ENCODE measurements around the gene BARX2. TPM values are rescaled to one million over a fixed set of nuclear protein-coding genes. Genes with fewer than 3 reads are reported as not detected.
A peak's percentile ranks its signal among the peaks of the same experiment; 100 is the strongest.

BARX2 gene
- total RNA-seq, 1 experiment from 2014 or later, result 0.12 TPM

DNA sequence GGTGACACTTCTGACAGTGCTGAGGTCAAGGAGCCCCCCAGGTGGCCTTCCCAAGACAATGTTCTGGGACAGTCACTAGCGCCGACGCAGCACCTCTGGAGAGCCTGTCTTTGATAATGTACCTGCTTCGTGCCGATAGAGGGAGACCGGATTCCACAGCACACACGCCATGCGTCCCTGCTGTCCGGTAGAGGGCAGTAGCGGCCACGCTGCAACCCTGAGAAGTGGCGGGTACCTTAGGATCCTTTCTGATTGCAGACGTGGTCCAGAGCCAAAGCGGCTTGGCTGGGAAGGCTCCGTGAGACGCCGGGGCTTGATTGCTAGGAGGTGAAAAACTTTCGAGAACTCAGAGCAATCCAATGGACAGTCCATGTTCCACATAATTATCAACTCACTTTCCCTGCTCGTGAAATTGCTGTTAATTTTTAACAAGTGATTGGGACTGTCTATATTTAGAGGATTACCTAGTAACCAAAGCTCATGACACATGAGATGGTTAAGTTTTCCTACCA lies 11.4 kb upstream of the BARX2 start:
- H3K4me2 ChIP-seq (ENCODE audit: low read length), result peak overlapping the region; percentile 53
- H3K4me1 ChIP-seq (ENCODE audit: control insufficient read depth in 1 of 2, insufficient read depth in 2 of 2, low read length in 2 of 2), result peaks cover 0 to 20% of the 10 kb centered on the region in 2 experiments; a peak in 2 of 4 replicates
- ChIA-PET POLR2A (no interaction called here), RAD21 (ENCODE audit: low non-redundant PET in 1 of 2, low total read pairs in 2 of 2, uncharacterized antibody in 2 of 2, unreplicated experiment in 2 of 2) (interaction anchor here in 1 of 2 experiments (0.6 kb wide), 1 partner anchor 114 kb away, joined by 3 read pairs; no protein-coding TSS in a partner anchor), CTCF (interaction anchor here (0.6 to 1.6 kb wide), 8 partner anchors 8 to 479 kb away, joined by 3 to 7 read pairs (median 3); partner anchors contain the start of gene BARX2)
- 0 out of 4 replicates have a peak, but pooled peaks cover 0 to 6% of the 10 kb centered on the region in 2 experiments for H3K9me3 ChIP-seq (ENCODE audit: control insufficient read depth in 1 of 2, insufficient read depth in 1 of 2, low read depth in 1 of 2, low read length in 2 of 2)
- peak overlapping the region; percentile 88 for H2AFZ ChIP-seq (ENCODE audit: low read depth, low read length, poor library complexity, severe bottlenecking)
- DNase-seq (ENCODE audit: low read depth, low spot score) (peak; percentile 85), ATAC-seq (peak; percentile 99)
- H4K20me1 ChIP-seq (ENCODE audit: insufficient read depth), result no peaks in the 10 kb centered on the region
- H3K9ac ChIP-seq (ENCODE audit: low read length), result no peak overlapping the region
- H3K27ac ChIP-seq (ENCODE audit: low read depth, low read length), result no peak overlapping the region
- H3K79me2 ChIP-seq (ENCODE audit: insufficient read depth, low read length), result no peaks in the 10 kb centered on the region
- no peak overlapping the region for H3K4me3 ChIP-seq (replicated peaks in 1 of 2; ENCODE audit: low read depth in 1 of 2, low read length in 2 of 2)
- intact Hi-C loops (cut with micrococcal nuclease), result loop anchor here (1.0 to 5.0 kb wide), 3 partner anchors 247 to 386 kb away; no protein-coding TSS in a partner anchor
- BruUV-seq (replicated peaks), result no TSS peak
- H3K36me3 ChIP-seq (ENCODE audit: control insufficient read depth in 1 of 2, insufficient read depth in 2 of 2, low read length in 2 of 2), result no peaks in the 10 kb centered on the region
- H3K27me3 ChIP-seq (ENCODE audit: insufficient read depth, low read length), result peaks cover 32% of the 10 kb centered on the region
- H3K9me2 ChIP-seq (ENCODE audit: insufficient read depth), result no peaks in the 10 kb centered on the region
- TF ChIP-seq MAX (IDR thresholded peaks at IDR 0.05) (peak; percentile 83), YY1 (IDR thresholded peaks at IDR 0.05; ENCODE audit: extremely low read depth, insufficient replicate concordance, low read depth, low read length) (peak; percentile 71), CEBPB (IDR thresholded peaks at IDR 0.05; ENCODE audit: low read depth) (no peak), EZH2 (IDR thresholded peaks at IDR 0.05) (no peak), ZBTB33 (IDR thresholded peaks at IDR 0.05; ENCODE audit: extremely low read depth, insufficient replicate concordance, low read length) (no peak), ZNF274 (IDR thresholded peaks at IDR 0.05; ENCODE audit: low read depth, low read length) (no peak), JUND (IDR thresholded peaks at IDR 0.05) (no peak), RAD21 (IDR thresholded peaks at IDR 0.05; ENCODE audit: low read depth) (peak; percentile 99), CBX3 (IDR thresholded peaks at IDR 0.05; ENCODE audit: low read depth) (peak; percentile 92), SIN3A (IDR thresholded peaks at IDR 0.05; ENCODE audit: low read depth) (no peak), SRF (IDR thresholded peaks at IDR 0.05; ENCODE audit: low read depth) (no peak), ATF3 (IDR thresholded peaks at IDR 0.05) (no peak), ELF1 (IDR thresholded peaks at IDR 0.05; ENCODE audit: borderline replicate concordance, low read depth) (no peak), CTCF (IDR thresholded peaks at IDR 0.05 in 2 of 3, conservative IDR thresholded peaks at IDR 0.05 in 1 of 3; ENCODE audit: borderline replicate concordance in 1 of 3, insufficient read depth in 1 of 3, low read depth in 2 of 3, low read length in 2 of 3) (peak; percentile 100), SP1 (IDR thresholded peaks at IDR 0.05; ENCODE audit: low read depth) (no peak), FOSL1 (IDR thresholded peaks at IDR 0.05; ENCODE audit: low read depth) (no peak), ZFX (IDR thresholded peaks at IDR 0.05) (no peak), POLR2AphosphoS5 (IDR thresholded peaks at IDR 0.05; ENCODE audit: low read depth, low read length) (no peak), EGR1 (IDR thresholded peaks at IDR 0.05; ENCODE audit: low read depth) (no peak), POLR2A (IDR thresholded peaks at IDR 0.05; ENCODE audit: borderline replicate concordance, extremely low read depth, insufficient read depth, insufficient read length) (no peak)
- TF ChIP-seq, protein P1, sequence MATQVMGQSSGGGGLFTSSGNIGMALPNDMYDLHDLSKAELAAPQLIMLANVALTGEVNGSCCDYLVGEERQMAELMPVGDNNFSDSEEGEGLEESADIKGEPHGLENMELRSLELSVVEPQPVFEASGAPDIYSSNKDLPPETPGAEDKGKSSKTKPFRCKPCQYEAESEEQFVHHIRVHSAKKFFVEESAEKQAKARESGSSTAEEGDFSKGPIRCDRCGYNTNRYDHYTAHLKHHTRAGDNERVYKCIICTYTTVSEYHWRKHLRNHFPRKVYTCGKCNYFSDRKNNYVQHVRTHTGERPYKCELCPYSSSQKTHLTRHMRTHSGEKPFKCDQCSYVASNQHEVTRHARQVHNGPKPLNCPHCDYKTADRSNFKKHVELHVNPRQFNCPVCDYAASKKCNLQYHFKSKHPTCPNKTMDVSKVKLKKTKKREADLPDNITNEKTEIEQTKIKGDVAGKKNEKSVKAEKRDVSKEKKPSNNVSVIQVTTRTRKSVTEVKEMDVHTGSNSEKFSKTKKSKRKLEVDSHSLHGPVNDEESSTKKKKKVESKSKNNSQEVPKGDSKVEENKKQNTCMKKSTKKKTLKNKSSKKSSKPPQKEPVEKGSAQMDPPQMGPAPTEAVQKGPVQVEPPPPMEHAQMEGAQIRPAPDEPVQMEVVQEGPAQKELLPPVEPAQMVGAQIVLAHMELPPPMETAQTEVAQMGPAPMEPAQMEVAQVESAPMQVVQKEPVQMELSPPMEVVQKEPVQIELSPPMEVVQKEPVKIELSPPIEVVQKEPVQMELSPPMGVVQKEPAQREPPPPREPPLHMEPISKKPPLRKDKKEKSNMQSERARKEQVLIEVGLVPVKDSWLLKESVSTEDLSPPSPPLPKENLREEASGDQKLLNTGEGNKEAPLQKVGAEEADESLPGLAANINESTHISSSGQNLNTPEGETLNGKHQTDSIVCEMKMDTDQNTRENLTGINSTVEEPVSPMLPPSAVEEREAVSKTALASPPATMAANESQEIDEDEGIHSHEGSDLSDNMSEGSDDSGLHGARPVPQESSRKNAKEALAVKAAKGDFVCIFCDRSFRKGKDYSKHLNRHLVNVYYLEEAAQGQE (IDR thresholded peaks at IDR 0.05; ENCODE audit: low read depth), result no peak
